GM12891 (cell line): ENCODE results near the gene PIK3R2.

Experiments
- DNase-seq: peaks from one replicate; pipeline ENCODE4 v3.0.0; 2011; ENCODE audit warnings: low spot score; ENCODE audit not compliant: insufficient read length
- FAIRE-seq: peaks from 2 replicates; lab custom pipeline; 2011; peaks lifted over from hg19 to GRCh38; lab: Jason Lieb, UNC
- PAX5 ChIP-seq: IDR thresholded peaks from 2 replicates; pipeline ENCODE4 v1.6.1; 2011; ENCODE audit warnings: low read length, moderate library complexity, mild to moderate bottlenecking; ENCODE audit not compliant: insufficient read depth, severe bottlenecking
- POLR2A ChIP-seq: IDR thresholded peaks from 2 replicates; pipeline ENCODE4 v1.6.1; 2011; ENCODE audit warnings: low read depth, low read length, control low read depth
- POLR2AphosphoS5 ChIP-seq: IDR thresholded peaks from 2 replicates; pipeline ENCODE4 v1.6.1; 2011; ENCODE audit warnings: low read depth, low read length, control low read depth
- POU2F2 ChIP-seq: IDR thresholded peaks from 2 replicates; pipeline ENCODE4 v1.6.1; 2011; ENCODE audit warnings: low read depth, mild to moderate bottlenecking, control low read depth, low read length, moderate library complexity
- SPI1 ChIP-seq: IDR thresholded peaks from 2 replicates; pipeline ENCODE4 v1.6.1; 2011; ENCODE audit warnings: low read depth, low read length, control low read depth
- TAF1 ChIP-seq: IDR thresholded peaks from 2 replicates; pipeline ENCODE4 v1.6.1; 2011; ENCODE audit warnings: low read depth, low read length, control low read depth

Gene PIK3R2

DNA sequence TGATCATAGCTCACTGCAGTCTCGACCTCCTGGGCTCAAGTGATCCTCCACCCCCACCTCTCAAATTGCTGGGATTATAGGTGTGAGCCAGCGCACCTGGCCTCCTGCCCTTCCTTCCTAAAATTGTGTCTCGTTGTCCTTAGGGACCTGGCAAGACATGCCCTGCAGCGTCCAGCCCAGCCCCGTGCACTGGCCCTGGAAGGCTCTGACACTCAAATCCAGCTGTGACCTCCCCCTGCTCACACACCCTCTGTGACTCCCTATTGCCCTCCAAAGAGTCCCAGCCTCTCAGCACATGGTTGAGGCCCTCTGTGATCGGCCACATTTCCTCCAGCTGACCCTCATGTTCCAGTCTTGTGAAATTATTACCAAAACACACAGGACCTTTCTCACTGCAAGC is 45.0 kb downstream of the PIK3R2 start:
- no peak for FAIRE-seq

DNA sequence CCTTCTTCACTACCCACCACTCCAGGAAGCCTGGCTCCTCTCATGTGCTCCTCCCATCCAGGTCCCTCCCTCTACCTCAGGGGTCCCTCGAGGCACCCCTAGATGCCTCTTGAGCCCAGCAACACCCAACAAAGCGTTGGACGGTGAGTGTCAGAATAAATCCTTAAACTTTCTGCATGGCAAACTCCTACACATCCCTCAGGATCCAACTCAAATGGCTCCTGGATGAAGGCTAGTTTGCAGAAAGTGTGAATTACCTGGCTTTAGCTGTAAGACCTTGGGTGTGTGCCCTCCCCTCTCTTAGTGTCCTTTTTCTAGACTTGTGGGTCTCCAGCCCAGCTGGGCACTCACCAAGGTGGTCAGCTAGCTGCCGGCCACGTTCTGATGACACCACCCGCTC is 45.4 kb downstream of the PIK3R2 start:
- FAIRE-seq (no peak), DNase-seq (no peak)
- no peak for TF ChIP-seq TAF1
- TF ChIP-seq SPI1, result no peak
- TF ChIP-seq POU2F2, result no peak
- no peak for TF ChIP-seq POLR2AphosphoS5
- TF ChIP-seq POLR2A, result no peak
- TF ChIP-seq PAX5, result no peak

More for the DNA sequence above, 45.0 kb downstream of the PIK3R2 start:
- TF ChIP-seq TAF1 (no peak), POLR2A (no peak), POU2F2 (no peak), SPI1 (no peak), PAX5 (no peak), POLR2AphosphoS5 (no peak)
- no peak for DNase-seq

DNA sequence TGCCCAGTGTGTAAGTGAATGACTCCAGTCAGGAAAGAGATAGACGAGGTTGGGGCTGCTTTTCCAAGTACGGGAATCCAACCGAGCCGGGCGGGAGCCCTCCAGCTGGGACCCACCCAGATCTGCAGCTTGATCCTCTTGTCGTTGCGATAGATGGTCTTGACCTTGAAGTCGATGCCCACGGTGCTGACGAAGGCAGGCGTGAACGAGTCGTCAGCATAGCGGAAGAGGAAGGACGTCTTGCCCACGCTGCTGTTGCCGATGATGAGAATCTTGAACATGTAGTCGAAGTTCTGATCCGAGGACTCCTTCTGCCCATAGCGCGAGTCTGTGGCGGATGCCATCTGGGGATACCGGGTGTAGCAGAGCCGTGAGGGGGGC is 49.4 kb downstream of the PIK3R2 start:
- TF ChIP-seq TAF1 (no peak), POLR2A (no peak), SPI1 (no peak), POLR2AphosphoS5 (no peak), POU2F2 (no peak), PAX5 (no peak)
- FAIRE-seq (no peak), DNase-seq (no peak)

DNA sequence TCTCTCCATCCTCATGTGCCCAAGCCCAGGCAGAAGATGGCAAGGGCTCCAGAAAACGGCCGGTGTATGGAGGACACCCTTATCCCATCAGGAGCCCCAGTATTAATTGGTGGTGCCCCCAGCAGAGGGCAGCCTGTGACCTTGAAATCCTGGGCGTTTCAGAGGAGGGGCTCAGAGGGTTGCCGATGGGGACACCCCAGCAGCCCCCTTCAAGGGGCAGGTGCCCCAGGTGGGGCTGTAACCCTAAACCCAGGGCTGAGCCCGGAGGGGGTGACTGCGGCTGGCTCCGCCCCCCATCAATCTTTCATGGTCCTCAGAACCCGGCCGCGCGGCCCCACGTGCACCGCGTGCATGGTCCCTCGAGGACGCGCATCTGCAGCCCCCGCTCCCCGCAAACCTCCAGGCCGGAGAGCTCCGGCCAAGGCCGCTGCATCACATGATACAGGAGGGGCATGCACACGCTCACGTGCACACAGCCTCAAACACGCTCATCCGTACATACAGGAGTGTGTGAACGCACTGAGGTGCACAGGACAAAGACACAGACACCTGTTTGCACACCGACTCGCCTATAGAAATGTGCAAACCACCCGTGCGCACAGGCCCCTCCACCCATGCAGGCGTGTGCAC is 49.9 kb downstream of the PIK3R2 start:
- FAIRE-seq, result no peak
- TF ChIP-seq PAX5 (no peak), SPI1 (no peak), POLR2A (no peak), POU2F2 (no peak), TAF1 (no peak), POLR2AphosphoS5 (no peak)

DNA sequence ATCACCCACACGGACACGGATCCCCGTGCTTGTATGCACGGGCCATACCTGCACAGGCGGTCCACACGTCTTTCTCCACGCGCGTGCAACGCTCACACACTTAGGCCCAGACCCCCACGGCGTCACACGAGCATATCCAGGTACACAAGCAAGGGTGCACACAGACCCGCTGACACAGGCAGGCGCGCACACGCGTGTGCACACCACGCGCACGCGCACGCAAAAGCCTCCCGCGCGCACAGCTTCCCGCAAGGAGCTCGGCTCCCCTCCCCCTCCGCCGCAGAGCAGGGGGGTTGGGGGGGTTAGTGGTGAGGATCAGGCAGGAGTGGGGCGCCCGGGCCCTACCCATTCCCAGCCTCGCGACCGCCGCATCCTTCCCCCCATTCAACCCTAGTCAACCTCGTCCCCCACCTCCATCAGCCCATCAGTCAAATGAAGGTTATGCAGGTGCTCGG is 50.5 kb downstream of the PIK3R2 start:
- TF ChIP-seq POLR2AphosphoS5 (no peak), TAF1 (no peak), POLR2A (no peak), PAX5 (no peak), POU2F2 (no peak)
- FAIRE-seq (no peak), DNase-seq (no peak)

More for the DNA sequence above, 49.9 kb downstream of the PIK3R2 start:
- DNase-seq, result no peak

DNA sequence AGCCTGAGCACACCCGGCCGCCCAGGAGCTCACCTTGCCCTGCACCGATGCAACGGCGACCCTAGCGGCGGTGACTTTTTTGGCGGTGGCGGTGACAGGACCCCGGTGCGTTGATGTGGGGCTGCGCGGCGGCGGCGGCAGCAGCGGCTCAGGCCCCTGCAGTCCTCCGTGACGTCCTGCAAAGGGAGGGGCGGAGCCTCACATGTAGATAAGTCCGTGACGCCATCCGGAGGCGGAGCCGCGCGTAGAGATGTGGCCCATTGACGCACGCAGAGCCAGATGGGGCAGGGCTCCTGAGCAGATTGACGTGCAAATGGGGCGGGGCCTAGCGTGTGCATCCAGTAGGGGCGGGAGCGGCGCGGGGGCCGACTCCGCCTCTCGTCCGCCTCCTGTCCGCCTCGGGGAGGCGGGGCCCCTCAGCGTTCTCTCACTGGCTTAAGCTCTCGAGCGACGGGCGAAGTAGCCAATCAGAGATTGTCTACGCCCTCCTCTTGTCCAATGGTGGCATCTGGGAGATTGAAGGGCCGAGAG is 51.0 kb downstream of the PIK3R2 start, which contains the start of gene RAB3A:
TSS of gene RAB3A (minus strand) at position 180 of the 531 bp plus-strand sequence. CDS start 1,302 bp downstream, outside the sequence.
- FAIRE-seq, result peak; percentile 99
- DNase-seq, result peak; percentile 98
- no peak for TF ChIP-seq POU2F2
- TF ChIP-seq POLR2AphosphoS5, result no peak
- TF ChIP-seq POLR2A, result no peak

DNA sequence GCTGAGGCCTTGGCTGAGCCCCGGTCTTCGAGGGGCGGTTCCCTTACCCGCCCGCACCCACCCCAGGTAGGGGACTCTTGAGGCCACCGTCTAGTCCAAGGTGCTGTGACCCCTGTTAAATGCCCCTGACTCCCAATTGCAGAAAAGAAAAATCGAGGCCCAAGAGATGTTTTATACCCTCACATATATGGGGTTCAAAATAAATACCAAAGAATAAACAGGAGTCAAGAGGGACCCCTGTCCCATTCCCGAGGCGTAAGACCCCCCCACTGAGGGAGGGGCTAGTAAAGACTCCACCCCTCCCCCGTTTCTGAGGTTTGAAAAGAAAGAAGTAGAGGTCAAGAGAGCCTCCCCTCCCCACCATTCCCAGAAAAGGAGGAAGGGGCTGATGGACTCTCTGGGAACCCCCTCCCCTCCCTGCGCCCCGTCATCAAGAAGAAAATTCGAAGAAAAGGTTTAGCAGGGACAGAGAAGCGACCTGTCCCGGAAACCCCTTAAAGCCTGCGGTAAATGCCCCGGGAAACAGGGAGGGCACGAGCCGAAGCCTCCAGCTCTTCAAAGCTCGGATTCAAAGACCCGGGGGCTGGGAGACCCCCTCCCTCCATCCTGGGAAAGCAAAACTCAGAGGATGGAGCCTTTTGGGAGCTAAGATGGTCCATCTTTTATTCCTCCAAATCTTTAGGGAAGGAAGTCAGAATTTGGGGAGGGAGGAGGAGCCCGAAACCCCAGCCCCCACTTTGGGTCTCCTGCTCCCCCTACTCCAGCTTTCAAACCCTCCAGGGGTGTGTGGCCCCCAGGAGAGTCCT is 51.6 kb downstream of the PIK3R2 start:
- TF ChIP-seq POU2F2 (no peak), POLR2A (no peak), POLR2AphosphoS5 (no peak), TAF1 (no peak), PAX5 (no peak)
- FAIRE-seq (no peak), DNase-seq (no peak)

DNA sequence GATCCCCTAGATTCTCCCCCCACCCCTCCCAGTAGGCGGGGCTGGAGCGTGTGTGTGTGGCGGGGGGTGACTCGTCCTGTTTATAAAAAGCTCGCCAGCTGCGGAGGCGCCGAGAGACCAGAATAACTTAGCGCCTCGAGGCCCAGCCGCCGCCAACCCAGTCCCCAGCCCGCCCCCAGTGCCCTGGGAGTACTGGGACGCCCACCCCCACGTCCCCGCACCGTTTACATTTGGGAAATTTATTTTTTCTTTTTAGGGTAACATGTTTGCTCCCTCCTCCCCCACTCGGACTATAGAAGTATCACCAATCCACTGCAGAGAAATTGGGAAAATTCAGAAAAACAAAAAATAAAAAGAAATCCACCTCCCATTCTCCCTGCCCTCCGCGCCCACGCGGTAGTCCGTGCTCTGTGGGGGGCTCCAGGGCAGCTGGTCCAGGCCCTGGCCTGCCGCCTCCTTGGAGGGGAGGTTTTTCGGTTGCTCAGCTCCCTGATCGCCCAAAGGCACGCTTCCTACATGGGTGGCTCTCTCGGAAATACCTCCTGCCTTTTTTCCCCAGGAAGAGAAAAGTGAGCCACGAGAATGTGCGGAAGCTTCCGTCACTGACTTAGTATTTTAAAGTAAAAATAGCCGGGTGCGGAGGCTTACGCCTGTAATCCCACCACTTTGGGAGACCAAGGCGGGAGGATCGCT is 52.4 kb downstream of the PIK3R2 start:
- TF ChIP-seq TAF1 (no peak), SPI1 (no peak), PAX5 (no peak), POLR2A (no peak), POLR2AphosphoS5 (no peak), POU2F2 (no peak)
- FAIRE-seq, result peak; percentile 28
- DNase-seq, result peak; percentile 72

DNA sequence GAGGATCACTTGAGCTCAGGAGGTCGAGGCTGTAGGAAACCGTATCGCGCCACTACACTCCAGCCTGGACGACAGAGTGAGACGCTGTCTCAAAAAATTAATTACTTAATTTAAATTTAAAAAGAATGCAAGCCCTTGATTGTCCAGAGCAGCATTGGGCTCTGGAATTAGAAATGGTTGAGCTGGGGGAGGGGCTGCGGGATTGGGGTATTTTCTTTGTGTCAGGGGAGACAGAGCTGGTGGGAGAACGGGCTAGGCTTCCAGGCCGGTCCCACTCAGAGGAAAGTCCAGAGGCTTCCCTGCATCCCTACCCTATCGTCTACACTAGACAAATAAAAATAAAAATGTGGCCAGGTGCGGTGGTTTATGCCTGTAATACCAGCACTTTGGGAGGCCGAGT is 53.1 kb downstream of the PIK3R2 start:
- FAIRE-seq, result no peak
- no peak for TF ChIP-seq PAX5
- TF ChIP-seq SPI1, result no peak
- TF ChIP-seq POLR2AphosphoS5, result no peak
- TF ChIP-seq POLR2A, result no peak
- TF ChIP-seq TAF1, result no peak
- TF ChIP-seq POU2F2, result no peak
- no peak for DNase-seq
